Neutrophil (primary cell): ENCODE measurements around the gene GSS.
A peak's percentile ranks its signal among the peaks of the same experiment; 100 is the strongest.

ENCODE experiments used
- H3K27ac ChIP-seq: fragments of 200-600 bp; sonication (generic); 2 replicates; pipeline ENCODE4 v1.5.1; 2016; ENCODE audit warnings: mild to moderate bottlenecking, moderate library complexity
- H3K27me3 ChIP-seq: fragments of 200-600 bp; sonication (generic); 2 replicates; pipeline ENCODE4 v1.6.0; 2016; ENCODE audit warnings: mild to moderate bottlenecking
- H3K36me3 ChIP-seq: fragments of 200-600 bp; sonication (generic); 2 replicates; pipeline ENCODE4 v1.5.1; 2017
- H3K4me1 ChIP-seq, 2 experiments: fragments of 200-600 bp in 1 of 2; sonication (generic) in 1 of 2; 1 replicate in 1 of 2; 2 replicates in 1 of 2; pipeline versions ENCODE4 v1.5.1 to v1.6.1; 2013 to 2016; ENCODE audit warnings: low read depth in 1 of 2, low read length in 1 of 2, mild to moderate bottlenecking in 1 of 2, moderate library complexity in 1 of 2; ENCODE audit not compliant: control insufficient read depth in 1 of 2, insufficient read depth in 1 of 2
- H3K4me3 ChIP-seq, 2 experiments: fragments of 200-600 bp in 1 of 2; sonication (generic) in 1 of 2; 1 replicate in 1 of 2; 2 replicates in 1 of 2; pipeline ENCODE4 v1.5.1; 2013 to 2016; ENCODE audit warnings: low read depth in 1 of 2, low read length in 1 of 2, mild to moderate bottlenecking in 1 of 2, moderate library complexity in 1 of 2
- H3K9me3 ChIP-seq: fragments of 200-600 bp; sonication (generic); 2 replicates; pipeline ENCODE4 v1.5.1; 2016
- CTCF ChIP-seq: fragments of 200-600 bp; sonication (generic); IDR thresholded peaks from 2 replicates; pipeline ENCODE4 v1.5.1; 2016; ENCODE audit warnings: antibody characterized with exemption

Gene GSS

GRCh38 chr20:34955231-34956040 is at the start of gene GSS, which contains the start of gene MYH7B:
Gene GSS, minus strand, starts transcription at chr20:34955806. Its CDS starts 3,954 bp downstream, at chr20:34951852.
Gene MYH7B, plus strand, starts transcription at chr20:34955868. Its CDS starts 22,138 bp downstream, at chr20:34978006.
- peaks cover 16 to 17% of the 10 kb centered on the region in 2 experiments for H3K4me1 ChIP-seq
- no peaks in the 10 kb centered on the region for H3K27me3 ChIP-seq
- peak within 1 kb of the TSS; percentile 73 to 84 for H3K4me3 ChIP-seq
- peak within 1 kb of the TSS; percentile 85 for H3K27ac ChIP-seq
- peak; percentile 46 for TF ChIP-seq CTCF
- no peaks in the 10 kb centered on the region for H3K36me3 ChIP-seq
- no peaks in the 10 kb centered on the region for H3K9me3 ChIP-seq

GRCh38 chr20:35004749-35005462 is 49.3 kb upstream of the GSS start:
- Histone ChIP-seq H3K27me3 (no peaks in the 10 kb centered on the region), H3K4me3 (no peak overlapping the region), H3K36me3 (peaks cover 100% of the 10 kb centered on the region), H3K27ac (no peak overlapping the region), H3K4me1 (no peaks in the 10 kb centered on the region), H3K9me3 (no peaks in the 10 kb centered on the region)
- no peak for TF ChIP-seq CTCF

GRCh38 chr20:35004051-35004725 is 48.6 kb upstream of the GSS start:
- H3K4me3 ChIP-seq, result no peak overlapping the region
- H3K4me1 ChIP-seq, result no peaks in the 10 kb centered on the region
- no peak for TF ChIP-seq CTCF
- H3K27ac ChIP-seq, result no peak overlapping the region
- peaks cover 100% of the 10 kb centered on the region for H3K36me3 ChIP-seq
- no peaks in the 10 kb centered on the region for H3K9me3 ChIP-seq
- no peaks in the 10 kb centered on the region for H3K27me3 ChIP-seq

- no peaks in the 10 kb centered on the region for H3K4me1 ChIP-seq
- peaks cover 100% of the 10 kb centered on the region for H3K36me3 ChIP-seq
Observed at GRCh38 chr20:35003211-35004031, 47.8 kb upstream of the GSS start.

More at GRCh38 chr20:35003211-35004031, 47.8 kb upstream of the GSS start:
- Histone ChIP-seq H3K27ac (no peak overlapping the region), H3K4me3 (no peak overlapping the region), H3K27me3 (no peaks in the 10 kb centered on the region), H3K9me3 (no peaks in the 10 kb centered on the region)
- no peak for TF ChIP-seq CTCF
